HUES48 (cell line): ENCODE measurements around the gene LHB.

Source experiments
- H3K27ac ChIP-seq: one replicate; pipeline ENCODE4 v1.7.0; 2013; ENCODE audit warnings: low read depth, low read length, inconsistent platforms
- H3K27me3 ChIP-seq: 2 replicates; pipeline ENCODE4 v1.6.1; 2013; ENCODE audit warnings: mild to moderate bottlenecking, low read length; ENCODE audit not compliant: control insufficient read depth, insufficient read depth
- H3K36me3 ChIP-seq: 2 replicates; pipeline ENCODE4 v1.6.1; 2013; ENCODE audit warnings: low read length; ENCODE audit not compliant: control insufficient read depth, insufficient read depth
- H3K4me1 ChIP-seq: 2 replicates; pipeline ENCODE4 v1.6.1; 2013; ENCODE audit warnings: mild to moderate bottlenecking, low read length; ENCODE audit not compliant: control insufficient read depth, insufficient read depth
- H3K4me3 ChIP-seq: 2 replicates; pipeline ENCODE4 v1.5.1; 2013; ENCODE audit warnings: mild to moderate bottlenecking, low read depth, low read length
- H3K9ac ChIP-seq: 2 replicates; pipeline ENCODE4 v1.6.1; 2013; ENCODE audit warnings: mild to moderate bottlenecking, low read depth, low read length, moderate library complexity
- H3K9me3 ChIP-seq: 2 replicates; pipeline ENCODE4 v1.6.1; 2013; ENCODE audit warnings: low read length; ENCODE audit not compliant: control insufficient read depth, insufficient read depth

LHB gene

DNA sequence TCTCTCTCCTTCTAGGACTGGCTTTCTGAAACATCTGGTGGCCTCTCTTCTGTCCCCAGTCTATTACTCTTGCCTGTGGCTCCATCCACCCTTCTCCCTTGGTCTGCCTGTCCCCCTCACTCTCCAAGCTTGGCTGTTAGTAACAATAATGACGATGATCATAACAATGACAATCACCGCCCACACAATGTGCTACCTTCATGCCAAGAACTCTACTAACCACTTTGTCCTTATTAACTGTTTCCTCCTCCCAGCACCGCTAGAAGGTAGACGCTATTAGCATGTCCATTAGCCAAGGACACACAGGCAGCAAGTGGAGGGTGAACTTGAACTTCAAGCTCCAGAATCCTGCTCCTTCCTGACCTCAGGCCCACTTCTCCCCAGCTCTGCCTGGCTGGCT is 26.5 kb downstream of the LHB start:
- Histone ChIP-seq H3K9me3 (no peaks in the 10 kb centered on the region), H3K27ac (no peak overlapping the region), H3K27me3 (no peaks in the 10 kb centered on the region), H3K4me1 (peaks cover 7% of the 10 kb centered on the region; the same call in 1 of the 2 replicates), H3K36me3 (peaks cover 42% of the 10 kb centered on the region), H3K4me3 (no peak overlapping the region), H3K9ac (no peak overlapping the region)

DNA sequence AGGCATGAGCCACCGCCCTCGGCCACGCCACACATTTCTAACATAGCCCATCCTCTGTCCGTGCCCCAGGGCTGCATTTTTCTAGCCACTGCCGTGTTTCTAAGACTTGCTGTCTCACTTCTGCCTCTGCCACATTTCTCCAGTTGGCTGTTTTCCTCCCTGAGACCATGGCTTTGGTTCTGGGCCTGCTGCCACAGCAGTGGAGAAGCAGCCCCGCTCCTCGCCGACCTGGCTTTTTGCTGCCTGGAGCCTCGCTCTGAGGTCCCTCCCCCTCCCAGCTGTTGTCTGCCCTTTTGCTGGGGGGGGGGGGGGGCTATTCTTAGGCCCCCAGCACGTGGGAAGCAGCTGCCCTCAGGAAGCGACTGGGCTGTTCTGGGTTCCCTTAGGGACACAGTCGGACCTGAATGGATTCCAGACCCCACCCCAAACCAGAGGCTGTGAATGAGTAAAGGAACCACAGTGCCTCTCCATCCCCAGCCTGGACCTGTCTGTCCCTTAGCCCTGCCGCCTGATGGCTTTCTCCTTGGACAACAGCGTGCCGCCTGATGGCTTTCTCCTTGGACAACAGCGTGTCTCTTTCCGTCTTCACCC is 27.1 kb downstream of the LHB start:
- H3K9ac ChIP-seq = no peak overlapping the region
- H3K4me1 ChIP-seq = peaks cover 7% of the 10 kb centered on the region; the same call in 1 of the 2 replicates
- no peaks in the 10 kb centered on the region for H3K27me3 ChIP-seq
- no peaks in the 10 kb centered on the region for H3K9me3 ChIP-seq
- H3K36me3 ChIP-seq = peaks cover 48% of the 10 kb centered on the region
- no peak overlapping the region for H3K27ac ChIP-seq
- H3K4me3 ChIP-seq = no peak overlapping the region

DNA sequence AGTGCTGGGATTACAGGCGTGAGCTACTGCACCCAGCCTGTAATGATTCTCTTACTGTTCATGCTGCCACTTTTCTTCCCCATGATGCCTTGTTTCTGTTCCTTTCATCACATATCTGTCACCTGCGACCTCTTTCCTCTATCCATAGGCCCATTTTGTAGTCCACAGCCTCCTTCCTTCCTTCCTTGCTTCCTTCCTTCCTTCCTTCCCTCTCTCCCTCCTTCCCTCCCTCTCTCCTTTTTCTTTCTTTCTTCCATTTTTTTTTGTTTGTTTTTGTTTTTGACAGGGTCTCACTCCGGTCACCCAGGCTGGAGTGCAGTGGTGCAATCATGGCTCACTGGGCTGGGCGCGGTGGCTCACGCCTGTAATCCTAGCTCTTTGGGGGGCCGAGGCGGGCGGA is 28.0 kb downstream of the LHB start:
- H3K36me3 ChIP-seq = peaks cover 49% of the 10 kb centered on the region

DNA sequence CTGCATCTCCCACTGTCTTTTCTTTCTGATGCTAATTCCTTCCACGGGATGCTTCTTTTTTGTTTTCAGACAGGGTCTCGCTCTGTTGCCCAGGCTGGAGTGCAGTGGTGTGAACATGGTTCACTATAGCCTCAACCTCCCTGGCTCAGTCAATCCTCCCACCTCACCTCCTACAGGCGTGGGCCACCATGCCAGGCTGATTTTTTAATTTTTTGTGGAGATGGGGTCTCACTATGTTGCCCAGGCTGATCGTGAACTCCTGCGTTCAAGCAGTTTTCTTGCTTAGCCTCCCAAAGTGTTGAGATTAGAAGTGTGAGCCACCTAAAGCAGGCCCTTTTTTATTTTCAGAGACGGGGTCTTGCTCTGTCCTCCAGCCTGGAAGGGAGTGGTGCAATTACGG is 28.6 kb downstream of the LHB start:
- Histone ChIP-seq H3K9me3 (no peaks in the 10 kb centered on the region), H3K4me3 (no peak overlapping the region), H3K27me3 (no peaks in the 10 kb centered on the region), H3K9ac (no peak overlapping the region), H3K4me1 (peaks cover 7% of the 10 kb centered on the region; the same call in 1 of the 2 replicates), H3K36me3 (peaks cover 49% of the 10 kb centered on the region), H3K27ac (no peak overlapping the region)

More for the DNA sequence above, 28.0 kb downstream of the LHB start:
- H3K4me1 ChIP-seq = peaks cover 7% of the 10 kb centered on the region; the same call in 1 of the 2 replicates
- no peaks in the 10 kb centered on the region for H3K9me3 ChIP-seq
- no peaks in the 10 kb centered on the region for H3K27me3 ChIP-seq
- no peak overlapping the region for H3K9ac ChIP-seq
- H3K27ac ChIP-seq = no peak overlapping the region
- no peak overlapping the region for H3K4me3 ChIP-seq

DNA sequence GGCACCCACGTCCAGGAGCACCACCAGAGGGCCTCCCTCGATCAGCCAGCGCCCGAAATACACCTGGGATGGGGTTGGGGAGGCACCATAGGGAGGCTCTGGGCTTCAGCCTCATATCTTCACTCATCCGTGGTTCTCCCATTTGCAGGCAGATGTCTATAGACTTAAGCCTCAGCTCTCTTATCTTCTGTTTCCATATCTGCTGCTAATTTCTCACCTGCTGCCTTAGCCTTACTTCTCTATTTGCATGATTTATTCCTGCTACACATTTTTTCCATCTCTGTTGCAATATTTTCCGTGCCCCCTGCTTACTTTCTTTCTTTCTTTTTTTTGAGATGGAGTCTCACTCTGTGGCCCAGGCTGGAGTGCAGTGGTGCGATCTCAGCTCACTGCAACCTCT is 29.6 kb downstream of the LHB start:
- H3K27ac ChIP-seq = no peak overlapping the region
- no peak overlapping the region for H3K9ac ChIP-seq
- peaks cover 52% of the 10 kb centered on the region for H3K36me3 ChIP-seq
- no peaks in the 10 kb centered on the region for H3K9me3 ChIP-seq
- peaks cover 7% of the 10 kb centered on the region; the same call in 1 of the 2 replicates for H3K4me1 ChIP-seq
- no peak overlapping the region for H3K4me3 ChIP-seq
- H3K27me3 ChIP-seq = no peaks in the 10 kb centered on the region

DNA sequence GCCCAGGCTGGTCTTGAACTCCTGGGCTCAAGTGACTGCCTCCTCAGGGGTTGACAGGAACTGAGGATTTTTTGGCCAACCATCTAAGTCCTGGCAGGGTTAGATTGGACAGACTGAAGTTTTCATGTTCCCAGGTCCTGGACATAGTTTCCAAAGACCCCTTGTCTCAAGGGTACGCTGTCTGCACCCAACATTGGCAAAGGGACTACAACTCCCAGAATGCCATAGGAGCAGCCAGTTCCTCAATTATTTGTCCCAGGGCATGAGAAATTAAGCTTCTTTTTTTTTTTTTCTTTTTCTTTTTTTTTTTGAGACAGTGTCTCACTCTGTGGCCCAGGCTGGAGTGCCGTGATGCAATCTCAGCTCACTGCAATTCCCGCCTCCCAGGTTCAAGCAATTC is 30.7 kb downstream of the LHB start:
- H3K4me1 ChIP-seq = no peaks in the 10 kb centered on the region
- no peak overlapping the region for H3K27ac ChIP-seq
- H3K36me3 ChIP-seq = peaks cover 61% of the 10 kb centered on the region
- no peak overlapping the region for H3K9ac ChIP-seq
- no peak overlapping the region for H3K4me3 ChIP-seq
- H3K27me3 ChIP-seq = no peaks in the 10 kb centered on the region
- H3K9me3 ChIP-seq = no peaks in the 10 kb centered on the region

DNA sequence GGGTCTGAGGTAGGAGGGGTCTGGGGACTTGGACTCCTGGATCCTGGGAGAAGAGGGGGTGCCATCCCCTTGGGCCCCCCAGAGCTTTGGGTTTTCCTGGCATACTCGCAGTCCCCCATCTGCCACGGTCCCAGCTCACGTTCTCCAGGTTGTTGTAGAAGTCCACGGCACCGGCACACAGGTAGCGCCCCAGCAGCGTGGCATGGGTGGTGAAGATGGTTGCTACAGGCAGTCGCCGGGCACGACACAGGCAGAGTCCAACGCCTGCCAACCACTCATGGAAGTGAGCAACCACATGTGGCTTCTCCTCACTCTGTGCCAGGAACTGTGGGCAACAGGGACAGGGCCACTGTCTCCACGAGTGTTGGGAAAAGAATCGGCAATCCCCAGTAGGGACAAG is 31.2 kb downstream of the LHB start:
- H3K9ac ChIP-seq = no peak overlapping the region
- no peaks in the 10 kb centered on the region for H3K4me1 ChIP-seq
- H3K27me3 ChIP-seq = no peaks in the 10 kb centered on the region
- peaks cover 58% of the 10 kb centered on the region for H3K36me3 ChIP-seq
- no peak overlapping the region for H3K27ac ChIP-seq
- H3K9me3 ChIP-seq = no peaks in the 10 kb centered on the region
- no peak overlapping the region for H3K4me3 ChIP-seq

DNA sequence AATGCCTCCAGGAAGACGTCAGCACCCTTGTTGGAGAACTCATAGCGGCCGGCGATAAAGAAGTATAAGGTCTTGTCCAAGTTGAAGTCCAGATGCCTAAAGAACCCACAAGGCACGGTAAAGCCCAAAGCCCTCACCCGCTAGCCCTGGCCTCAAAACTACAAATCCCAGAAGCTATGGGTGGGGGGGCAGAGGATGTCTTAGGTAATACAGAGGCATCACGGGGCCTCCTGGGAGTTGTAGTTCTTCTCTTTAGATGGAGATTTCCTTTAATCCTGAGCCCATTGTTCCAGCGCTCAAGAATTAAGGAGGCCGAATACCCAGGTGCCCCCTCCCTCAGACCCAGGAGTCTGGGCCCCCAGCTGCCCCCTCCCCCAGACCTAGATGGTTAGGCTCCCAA is 34.6 kb downstream of the LHB start:
- no peak overlapping the region for H3K9ac ChIP-seq
- no peaks in the 10 kb centered on the region for H3K27me3 ChIP-seq
- H3K4me3 ChIP-seq = no peak overlapping the region
- peaks cover 50% of the 10 kb centered on the region for H3K36me3 ChIP-seq
- H3K27ac ChIP-seq = no peak overlapping the region
- no peaks in the 10 kb centered on the region for H3K9me3 ChIP-seq
- no peaks in the 10 kb centered on the region for H3K4me1 ChIP-seq

DNA sequence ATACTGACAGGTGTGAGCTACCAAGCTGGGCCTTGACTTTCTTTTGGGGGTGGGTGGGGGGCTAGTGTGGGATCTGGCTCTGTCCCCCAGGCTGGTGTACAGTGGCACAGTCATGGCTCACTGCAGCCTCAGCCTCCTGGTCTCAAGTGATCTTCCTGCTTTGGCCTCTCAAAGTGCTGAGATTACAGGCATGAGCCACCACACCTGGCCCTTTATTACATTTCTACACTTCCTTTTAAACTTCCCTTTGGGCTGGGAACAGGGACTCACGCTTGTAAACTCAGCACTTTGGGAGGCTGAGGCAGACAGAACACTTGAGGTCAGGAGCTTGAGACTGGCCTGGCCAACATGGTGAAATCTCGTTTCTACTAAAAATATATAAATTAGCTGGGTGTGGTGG is 39.8 kb downstream of the LHB start:
- Histone ChIP-seq H3K9ac (no peak overlapping the region), H3K4me1 (no peaks in the 10 kb centered on the region), H3K27ac (no peak overlapping the region), H3K4me3 (no peak overlapping the region), H3K9me3 (no peaks in the 10 kb centered on the region), H3K36me3 (peaks cover 41% of the 10 kb centered on the region), H3K27me3 (no peaks in the 10 kb centered on the region)

DNA sequence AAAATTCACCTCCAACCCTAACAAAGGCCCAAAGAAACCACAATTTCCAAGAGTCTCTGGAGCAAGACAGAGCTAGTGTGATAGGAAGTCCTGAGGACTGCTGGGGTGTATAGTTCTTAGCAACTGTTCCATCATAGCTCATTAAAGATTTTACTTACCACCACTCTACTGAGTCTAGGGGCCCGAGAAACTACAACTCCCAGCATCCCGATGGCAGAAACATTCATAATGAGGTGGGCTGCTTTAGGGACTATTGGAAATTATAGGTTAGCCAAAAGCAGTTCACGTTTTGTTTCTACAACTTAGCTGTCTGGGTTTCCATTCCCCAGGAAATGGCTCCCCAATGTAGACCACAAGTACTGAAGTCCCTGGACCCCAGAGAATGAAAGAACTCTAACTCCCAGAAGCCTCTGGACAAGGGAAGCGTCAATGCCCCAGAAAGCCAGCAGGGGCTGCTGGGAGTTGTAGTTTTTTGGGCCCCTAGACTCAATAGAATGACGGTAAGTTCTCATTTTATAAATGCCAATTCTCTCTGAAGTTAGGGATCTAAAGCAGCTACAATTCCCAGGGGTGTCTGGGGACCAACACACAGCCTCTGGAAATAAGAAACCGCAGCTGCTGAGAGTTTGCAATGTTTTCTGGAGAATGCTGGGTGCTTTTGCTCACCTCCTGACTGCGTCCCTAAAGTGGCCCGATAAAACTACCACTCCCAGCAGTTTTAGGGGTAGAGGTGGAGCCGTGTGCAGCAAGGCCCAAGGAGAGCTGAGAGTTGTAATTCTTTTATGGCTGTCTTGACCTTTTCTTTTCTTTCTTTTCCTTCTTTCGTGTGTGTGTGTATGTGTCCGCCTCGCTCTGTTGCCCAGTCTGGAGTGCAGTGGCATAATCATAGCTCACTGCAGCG is 40.7 kb downstream of the LHB start:
- Histone ChIP-seq H3K27me3 (no peaks in the 10 kb centered on the region), H3K9ac (no peak overlapping the region), H3K9me3 (no peaks in the 10 kb centered on the region), H3K4me1 (no peaks in the 10 kb centered on the region), H3K27ac (no peak overlapping the region), H3K4me3 (no peak overlapping the region), H3K36me3 (peaks cover 34% of the 10 kb centered on the region)

DNA sequence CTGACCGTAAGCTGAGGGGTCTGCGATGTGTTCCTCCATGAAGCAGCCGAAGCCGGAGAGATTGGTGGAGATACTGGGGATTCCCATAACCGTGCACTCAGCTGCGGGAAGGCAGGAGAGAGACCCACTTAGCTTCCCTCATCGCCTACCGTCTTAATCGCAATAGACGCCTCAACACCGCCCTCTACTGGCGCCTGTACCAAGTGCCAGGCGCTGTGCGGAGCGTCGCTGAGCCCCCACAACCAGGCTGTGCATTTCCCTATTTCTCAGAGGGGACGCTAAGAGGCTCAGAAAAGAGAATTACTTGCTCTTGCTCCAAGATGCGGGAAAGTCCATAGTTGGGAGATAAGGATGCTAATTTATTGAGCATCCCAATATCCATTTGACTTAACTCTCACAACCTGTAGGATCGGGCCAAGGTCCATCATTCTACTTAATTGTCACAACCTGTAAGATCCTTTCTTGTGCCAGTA is 45.9 kb downstream of the LHB start:
- no peak overlapping the region for H3K4me3 ChIP-seq
- peaks cover 53% of the 10 kb centered on the region for H3K36me3 ChIP-seq
- H3K27me3 ChIP-seq = no peaks in the 10 kb centered on the region
- H3K9ac ChIP-seq = no peak overlapping the region
- no peak overlapping the region for H3K27ac ChIP-seq
- peaks cover 4% of the 10 kb centered on the region; the same call in 1 of the 2 replicates for H3K4me1 ChIP-seq
- no peaks in the 10 kb centered on the region for H3K9me3 ChIP-seq
